GM12878 (cell line): ENCODE results near the gene MAPKAP1. TPM values are rescaled to one million over a fixed set of nuclear protein-coding genes. Genes with fewer than 3 reads are reported as not detected.

Experiments used
- ATAC-seq: fragments of 200-7000 bp; cut with Tn5 transposase; 3 replicates; pipeline ENCODE4 v1.9.1; 2020; ENCODE audit warnings: mild to moderate bottlenecking, moderate library complexity
- BruUV-seq: library from RNA; stranded (reverse); fragments of 400-500 nt; replicated peaks from 2 replicates; lab custom pipeline; 2021; lab: Mats Ljungman, UMichigan
- CTCF ChIA-PET: fragments of 300-600 bp; sonication (Branson Sonifier 250); formaldehyde crosslinking; extraction: SDS; loops from one replicate; lab custom pipeline; 2021; ENCODE audit warnings: inconsistent platforms; lab: Yijun Ruan, JAX
- POLR2A ChIA-PET: fragments of 350-600 bp; formaldehyde crosslinking; extraction: SDS; loops from one replicate; lab custom pipeline; 2021; ENCODE audit warnings: inconsistent platforms; lab: Charles Lee
- RAD21 ChIA-PET: fragments of 300-600 bp; sonication (Branson Sonifier 250); formaldehyde crosslinking; loops from one replicate; lab custom pipeline; 2023; ENCODE audit warnings: antibody characterized with exemption; ENCODE audit not compliant: unreplicated experiment; lab: Charles Lee
- SMC1A ChIA-PET: fragments of 300-600 bp; sonication (Branson Sonifier 250); formaldehyde crosslinking; loops from one replicate; lab custom pipeline; 2023; ENCODE audit not compliant: unreplicated experiment, uncharacterized antibody; lab: Charles Lee
- DNase-seq: peaks from one replicate; pipeline ENCODE4 v3.0.0-alpha.2; 2011; ENCODE audit warnings: low read depth, low spot score
- FAIRE-seq: peaks from 3 replicates; lab custom pipeline; 2011; peaks lifted over from hg19 to GRCh38; lab: Jason Lieb, UNC
- H2AFZ ChIP-seq: 2 replicates; pipeline ENCODE4 v1.6.0; 2011; ENCODE audit warnings: low read depth, low read length, control low read depth; ENCODE audit not compliant: control insufficient read depth
- H3K27ac ChIP-seq: 2 replicates; pipeline ENCODE4 v1.5.1; 2011; ENCODE audit warnings: control low read depth; ENCODE audit not compliant: control insufficient read depth, insufficient read depth
- H3K27me3 ChIP-seq, 2 experiments: replicated peaks in 1 of 2; 2 replicates each; pipeline versions ENCODE4 v1.6.0 to v1.6.1; 2011; ENCODE audit warnings: low read length in 1 of 2; ENCODE audit not compliant: control insufficient read depth in 2 of 2, insufficient read depth in 2 of 2
- H3K36me3 ChIP-seq, 2 experiments: 2 replicates each; pipeline ENCODE4 v1.5.1; 2011; ENCODE audit warnings: low read length in 1 of 2; ENCODE audit not compliant: control insufficient read depth in 2 of 2, insufficient read depth in 2 of 2
- H3K4me1 ChIP-seq: 2 replicates; pipeline ENCODE4 v1.6.1; 2011; ENCODE audit warnings: mild to moderate bottlenecking, low read length, moderate library complexity, mixed read lengths; ENCODE audit not compliant: control insufficient read depth, insufficient read depth
- H3K4me2 ChIP-seq: 2 replicates; pipeline ENCODE4 v1.6.0; 2011; ENCODE audit warnings: control low read depth; ENCODE audit not compliant: control insufficient read depth, insufficient read depth
- H3K4me3 ChIP-seq: fragments of 200-600 bp; sonication (generic); 2 replicates; pipeline ENCODE4 v1.5.1; 2016
- H3K79me2 ChIP-seq: 2 replicates; pipeline ENCODE4 v1.6.0; 2011; ENCODE audit warnings: low read length; ENCODE audit not compliant: control insufficient read depth, insufficient read depth
- H3K9ac ChIP-seq: 2 replicates; pipeline ENCODE4 v1.8.0; 2011; ENCODE audit warnings: low read length, control low read depth, mixed read lengths; ENCODE audit not compliant: control insufficient read depth, insufficient read depth
- H3K9me3 ChIP-seq: replicated peaks from 3 replicates; pipeline ENCODE4 v1.5.1; 2011; ENCODE audit warnings: mild to moderate bottlenecking, low read length; ENCODE audit not compliant: control insufficient read depth, insufficient read depth
- H4K20me1 ChIP-seq: 2 replicates; pipeline ENCODE4 v1.6.0; 2011; ENCODE audit not compliant: control insufficient read depth, insufficient read depth
- POLR2AphosphoS5 ChIP-seq: IDR thresholded peaks from 2 replicates; pipeline ENCODE4 v1.6.1; 2011; ENCODE audit warnings: mild to moderate bottlenecking, low read length, inconsistent platforms
- SP1 ChIP-seq: IDR thresholded peaks from one replicate; pipeline ENCODE4 v1.6.1; 2011; ENCODE audit warnings: low read depth, low read length
- SREBF1 ChIP-seq: IDR thresholded peaks from 2 replicates; pipeline ENCODE4 v1.6.1; 2012; ENCODE audit warnings: mild to moderate bottlenecking, low read length
- WGBS: methylation state at CpG from one replicate; pipeline ENCODE4 v1.1.6; 2016; ENCODE audit warnings: low lambda C conversion rate; ENCODE audit not compliant: insufficient replicate concordance, insufficient coverage; ENCODE audit errors: missing lambda C conversion rate; 5-methylcytosine and 5-hydroxymethylcytosine counted together
- in situ Hi-C: fragments of 300-500 bp; cut with MboI; formaldehyde crosslinking; loops from 9 replicates; pipeline ENCODE4 v1.14.3; 2018; ENCODE audit warnings: mixed read lengths
- intact Hi-C: fragments of 100-400 bp; cut with micrococcal nuclease; formaldehyde crosslinking; loops from one replicate; pipeline ENCODE4 v1.14.2; 2022; ENCODE audit not compliant: unreplicated experiment
- polyA plus RNA-seq, 11 experiments: library from polyadenylated mRNA; depleted of rRNA in 4 of 11; unstranded in 6 of 11; stranded (reverse) in 5 of 11; fragments of >200 nt; fragmentation: Nextera tagmentation in 4 of 11; fragmentation: Illumina TruSeq in 1 of 11; extraction: Ambion mirVana in 4 of 11; extraction: Trizol in 1 of 11; gene quantifications; 1 replicate in 1 of 11; 2 replicates in 10 of 11; pipeline versions ENCODE4 v1.2.1 to v1.2.3, GENCODE V29; 2011 to 2016; ENCODE audit warnings: inconsistent platforms in 2 of 11, missing spikeins in 2 of 11, low read depth in 1 of 11
- total RNA-seq, 4 experiments: library from RNA; depleted of rRNA in 3 of 4; stranded (reverse); fragments of >200 nt in 3 of 4; fragmentation: Illumina TruSeq in 1 of 4; extraction: Trizol in 1 of 4; gene quantifications; 2 replicates each; pipeline versions ENCODE4 v1.2.1 to v1.2.3, GENCODE V29; 2013 to 2021
- TF ChIP-seq, protein P1 (sequence below): IDR thresholded peaks from 2 replicates; pipeline ENCODE4 v1.6.1; 2012; ENCODE audit warnings: mild to moderate bottlenecking, low read depth, low read length

The MAPKAP1 gene
- total and polyA plus RNA-seq, 10 of the 15 experiments (the other 5 are each of a cell fraction or from before 2014, with no cell fraction given) = 5.1 to 188 (median 105) TPM

DNA sequence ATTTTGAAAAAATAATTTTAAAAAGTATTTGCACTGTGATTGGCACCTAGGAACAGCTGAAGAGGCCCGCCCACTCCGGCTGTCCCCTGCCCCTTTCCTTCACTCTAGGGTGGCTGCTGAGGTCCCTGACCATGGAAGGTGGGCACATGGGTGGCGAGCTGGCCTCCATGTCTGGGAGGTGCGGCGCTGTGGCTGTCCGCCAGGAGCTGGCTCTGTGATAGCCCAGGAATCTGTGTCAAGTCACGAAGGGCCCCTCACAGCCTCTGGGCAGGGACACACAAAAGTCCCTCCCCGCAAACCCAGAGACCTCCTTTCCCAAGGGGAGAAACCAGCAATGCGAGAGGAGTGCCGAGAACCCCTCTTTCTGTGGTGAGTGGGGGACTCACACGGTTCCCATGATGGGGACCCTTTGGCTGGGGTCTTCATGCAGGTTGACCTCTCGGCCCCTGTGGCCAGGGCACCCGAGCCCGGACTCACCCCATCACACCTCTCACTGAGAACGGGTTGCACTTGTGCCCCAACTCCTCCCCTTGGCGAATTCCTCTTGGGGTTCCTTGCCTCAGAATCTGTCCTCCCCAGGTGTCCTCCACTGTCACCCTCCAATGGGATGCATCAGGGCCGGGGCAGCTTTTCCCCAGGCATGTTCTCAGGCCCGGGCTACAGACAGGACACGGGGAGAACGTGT is 277.4 kb downstream of the MAPKAP1 start:
- no peak for DNase-seq
- ChIA-PET SMC1A (interaction anchor here (1.2 kb wide), 1 partner anchor 101 kb away, joined by 3 read pairs; no protein-coding TSS in a partner anchor), POLR2A (no interaction called here), RAD21 (no interaction called here)
- Histone ChIP-seq H3K9me3 (no peaks in the 10 kb centered on the region), H2AFZ (no peak overlapping the region), H3K27ac (no peak overlapping the region), H3K27me3 (no peaks in the 10 kb centered on the region), H4K20me1 (no peaks in the 10 kb centered on the region)
- intact Hi-C loops = loop anchor here (2.0 kb wide), 1 partner anchor 201 kb away; no protein-coding TSS in a partner anchor
- ATAC-seq = no peak
- in situ Hi-C loops = no loop called here
- TF ChIP-seq, protein P1, sequence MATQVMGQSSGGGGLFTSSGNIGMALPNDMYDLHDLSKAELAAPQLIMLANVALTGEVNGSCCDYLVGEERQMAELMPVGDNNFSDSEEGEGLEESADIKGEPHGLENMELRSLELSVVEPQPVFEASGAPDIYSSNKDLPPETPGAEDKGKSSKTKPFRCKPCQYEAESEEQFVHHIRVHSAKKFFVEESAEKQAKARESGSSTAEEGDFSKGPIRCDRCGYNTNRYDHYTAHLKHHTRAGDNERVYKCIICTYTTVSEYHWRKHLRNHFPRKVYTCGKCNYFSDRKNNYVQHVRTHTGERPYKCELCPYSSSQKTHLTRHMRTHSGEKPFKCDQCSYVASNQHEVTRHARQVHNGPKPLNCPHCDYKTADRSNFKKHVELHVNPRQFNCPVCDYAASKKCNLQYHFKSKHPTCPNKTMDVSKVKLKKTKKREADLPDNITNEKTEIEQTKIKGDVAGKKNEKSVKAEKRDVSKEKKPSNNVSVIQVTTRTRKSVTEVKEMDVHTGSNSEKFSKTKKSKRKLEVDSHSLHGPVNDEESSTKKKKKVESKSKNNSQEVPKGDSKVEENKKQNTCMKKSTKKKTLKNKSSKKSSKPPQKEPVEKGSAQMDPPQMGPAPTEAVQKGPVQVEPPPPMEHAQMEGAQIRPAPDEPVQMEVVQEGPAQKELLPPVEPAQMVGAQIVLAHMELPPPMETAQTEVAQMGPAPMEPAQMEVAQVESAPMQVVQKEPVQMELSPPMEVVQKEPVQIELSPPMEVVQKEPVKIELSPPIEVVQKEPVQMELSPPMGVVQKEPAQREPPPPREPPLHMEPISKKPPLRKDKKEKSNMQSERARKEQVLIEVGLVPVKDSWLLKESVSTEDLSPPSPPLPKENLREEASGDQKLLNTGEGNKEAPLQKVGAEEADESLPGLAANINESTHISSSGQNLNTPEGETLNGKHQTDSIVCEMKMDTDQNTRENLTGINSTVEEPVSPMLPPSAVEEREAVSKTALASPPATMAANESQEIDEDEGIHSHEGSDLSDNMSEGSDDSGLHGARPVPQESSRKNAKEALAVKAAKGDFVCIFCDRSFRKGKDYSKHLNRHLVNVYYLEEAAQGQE = no peak
- no peak for TF ChIP-seq SREBF1
- TF ChIP-seq POLR2AphosphoS5 = no peak
- TF ChIP-seq SP1 = no peak
- TF ChIP-seq, all 136 proteins: peak for 0
- Histone ChIP-seq H3K4me2 (no peak overlapping the region), H3K9ac (no peak overlapping the region), H3K79me2 (no peaks in the 10 kb centered on the region), H3K4me1 (no peaks in the 10 kb centered on the region), H3K36me3 (no peaks in the 10 kb centered on the region), H3K4me3 (no peak overlapping the region)
- 72% methylated on average over 20 of the region's 20 CpGs for WGBS
- no TSS peak for BruUV-seq
- no peak for FAIRE-seq
- CTCF ChIA-PET = no interaction called here
